ENCODE data around the gene CLEC2A.

- TF ChIP-seq TBL1XR1 (IDR thresholded peaks at IDR 0.05; ENCODE audit: low read length in 2 of 2) (no peak), TOE1 (IDR thresholded peaks at IDR 0.05; ENCODE audit: borderline replicate concordance) (no peak), TOE1 (CRISPR knock-in tag; IDR thresholded peaks at IDR 0.05; ENCODE audit: borderline replicate concordance, low read depth) (no peak), ZNF146 (CRISPR knock-in tag; IDR thresholded peaks at IDR 0.05; ENCODE audit: unreplicated experiment) (no peak), MEF2D (tag; conservative IDR thresholded peaks at IDR 0.05; ENCODE audit: low read depth) (no peak), NRF1 (conservative IDR thresholded peaks at IDR 0.05 in 1 of 2, IDR thresholded peaks at IDR 0.05 in 1 of 2) (no peak), ARHGAP35 (IDR thresholded peaks at IDR 0.05; ENCODE audit: partially characterized antibody) (no peak)
Measured at GRCh38 chr12:9957834-9958233, 25.7 kb upstream of the CLEC2A start.
